A549 (cell line): Measurements from ENCODE around the gene SLC2A14.

Experiments used
- CHD2 ChIP-seq: fragments of 150-350 bp; IDR thresholded peaks from 2 replicates; pipeline ENCODE4 v1.6.1; 2014; ENCODE audit warnings: low read length; ENCODE audit not compliant: partially characterized antibody
- EP300 ChIP-seq, 2 experiments: fragments of >200 bp; sonication (Bioruptor Twin); formaldehyde crosslinking; IDR thresholded peaks; 2 replicates in 1 of 2; 3 replicates in 1 of 2; pipeline ENCODE4 v1.6.1; 2016 to 2017
- HDAC2 ChIP-seq: fragments of 200-600 bp; sonication (generic); IDR thresholded peaks from 2 replicates; pipeline ENCODE4 v1.6.1; 2016
- HOXA7 ChIP-seq: fragments of 250-450 bp; sonication (Bioruptor Pico); IDR thresholded peaks from 2 replicates; pipeline ENCODE4 v1.5.0; 2020; ENCODE audit warnings: mild to moderate bottlenecking, moderate library complexity
- JUN ChIP-seq, 2 experiments: fragments of >200 bp; sonication (Bioruptor Twin); formaldehyde crosslinking; IDR thresholded peaks; 2 replicates in 1 of 2; 3 replicates in 1 of 2; pipeline ENCODE4 v1.6.1; 2016 to 2017
- TF ChIP-seq, protein P1 (sequence below): fragments of >200 bp; sonication (Bioruptor Twin); formaldehyde crosslinking; IDR thresholded peaks from 3 replicates; pipeline ENCODE4 v1.5.1; 2016

- TF ChIP-seq, protein P1, sequence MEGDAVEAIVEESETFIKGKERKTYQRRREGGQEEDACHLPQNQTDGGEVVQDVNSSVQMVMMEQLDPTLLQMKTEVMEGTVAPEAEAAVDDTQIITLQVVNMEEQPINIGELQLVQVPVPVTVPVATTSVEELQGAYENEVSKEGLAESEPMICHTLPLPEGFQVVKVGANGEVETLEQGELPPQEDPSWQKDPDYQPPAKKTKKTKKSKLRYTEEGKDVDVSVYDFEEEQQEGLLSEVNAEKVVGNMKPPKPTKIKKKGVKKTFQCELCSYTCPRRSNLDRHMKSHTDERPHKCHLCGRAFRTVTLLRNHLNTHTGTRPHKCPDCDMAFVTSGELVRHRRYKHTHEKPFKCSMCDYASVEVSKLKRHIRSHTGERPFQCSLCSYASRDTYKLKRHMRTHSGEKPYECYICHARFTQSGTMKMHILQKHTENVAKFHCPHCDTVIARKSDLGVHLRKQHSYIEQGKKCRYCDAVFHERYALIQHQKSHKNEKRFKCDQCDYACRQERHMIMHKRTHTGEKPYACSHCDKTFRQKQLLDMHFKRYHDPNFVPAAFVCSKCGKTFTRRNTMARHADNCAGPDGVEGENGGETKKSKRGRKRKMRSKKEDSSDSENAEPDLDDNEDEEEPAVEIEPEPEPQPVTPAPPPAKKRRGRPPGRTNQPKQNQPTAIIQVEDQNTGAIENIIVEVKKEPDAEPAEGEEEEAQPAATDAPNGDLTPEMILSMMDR = no peak
- TF ChIP-seq EP300 (IDR thresholded peaks at IDR 0.05) = no peak
- no peak for TF ChIP-seq HOXA7 (CRISPR knock-in tag)
- TF ChIP-seq JUN (IDR thresholded peaks at IDR 0.05) = no peak
- no peak for TF ChIP-seq CHD2
- no peak for TF ChIP-seq HDAC2
Observed at GRCh38 chr12:7899755-7900154, 27.0 kb upstream of the SLC2A14 start.
